HFF-Myc (cell line): ENCODE results near the gene LY6G6F.

Experiments used
- DNase-seq: peaks from one replicate; pipeline ENCODE4 v3.0.0-alpha.2; 2011; ENCODE audit warnings: low read depth; ENCODE audit errors: extremely low read depth
- H3K4me3 ChIP-seq: replicated peaks from 2 replicates; pipeline ENCODE4 v1.5.1; 2011; ENCODE audit warnings: low read depth, mild to moderate bottlenecking, control low read depth, low read length
- CTCF ChIP-seq: IDR thresholded peaks from 2 replicates; pipeline ENCODE4 v1.5.1; 2012; ENCODE audit warnings: mild to moderate bottlenecking, low read depth, low read length, control low read depth; ENCODE audit errors: missing control alignments

The LY6G6F gene

DNA sequence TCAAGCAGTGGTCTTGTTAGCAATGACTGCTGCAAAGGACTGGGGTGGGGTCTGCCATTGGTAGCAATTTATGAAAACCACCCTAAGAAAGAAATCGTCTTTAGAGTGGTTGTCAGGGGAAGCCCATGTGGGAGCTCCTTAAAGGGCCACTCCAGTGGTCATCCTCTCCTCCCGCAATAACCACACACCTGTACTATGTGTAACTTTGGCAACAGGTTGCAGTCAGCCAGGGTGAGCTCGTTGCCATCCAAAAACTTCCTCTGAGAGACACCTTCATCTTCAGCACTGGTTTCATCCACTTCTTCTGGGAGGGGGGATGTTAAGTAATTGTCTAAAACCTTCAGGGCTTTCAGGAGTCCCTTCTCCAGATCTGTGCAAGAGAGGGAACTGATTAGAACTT is 25.4 kb downstream of the LY6G6F start:
- no peak for DNase-seq
- H3K4me3 ChIP-seq, result no peak overlapping the region
- TF ChIP-seq CTCF, result no peak

GRCh38 chr6:31733734-31734133 is 27.1 kb downstream of the LY6G6F start:
- peak overlapping the region; percentile 97 for H3K4me3 ChIP-seq
- no peak for DNase-seq
- no peak for TF ChIP-seq CTCF

GRCh38 chr6:31734247-31734820 is 27.7 kb downstream of the LY6G6F start:
- TF ChIP-seq CTCF, result no peak
- peak overlapping the region; percentile 97 for H3K4me3 ChIP-seq
- no peak for DNase-seq

DNA sequence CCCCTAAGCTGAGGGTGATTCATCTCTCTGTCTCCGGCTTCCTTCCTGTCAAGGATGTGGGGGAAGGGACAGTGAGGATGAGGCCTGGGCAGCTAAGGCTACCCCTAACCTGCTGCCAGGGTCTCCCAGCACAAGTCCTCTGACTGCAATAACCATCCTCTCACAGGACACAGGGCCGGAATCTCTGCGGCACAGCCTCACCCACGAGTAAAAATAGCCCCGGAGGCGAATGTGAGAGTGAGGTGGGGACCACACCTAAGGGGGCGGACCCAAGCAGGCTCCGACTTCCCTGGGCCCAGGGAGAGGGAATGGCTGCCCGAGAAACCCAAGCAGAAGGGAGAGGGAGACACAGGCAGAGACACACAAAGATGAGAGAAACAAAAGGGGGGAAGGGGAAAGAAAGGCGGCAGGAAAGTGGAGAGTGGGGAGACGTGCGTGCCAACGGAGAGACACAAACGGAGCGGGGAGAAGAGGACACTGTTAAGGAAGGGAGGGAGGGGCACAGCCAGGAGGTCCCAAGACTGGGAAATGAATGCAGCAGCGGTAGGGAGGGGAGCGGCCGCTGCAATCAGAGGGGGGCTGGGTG is 28.2 kb downstream of the LY6G6F start:
- no peak for DNase-seq
- H3K4me3 ChIP-seq, result peak overlapping the region; percentile 97
- TF ChIP-seq CTCF, result no peak

GRCh38 chr6:31736021-31736767 is 29.5 kb downstream of the LY6G6F start, which contains the start of gene CLIC1:
CLIC1 (minus strand) TSS chr6:31736530; CDS start chr6:31736300, 230 bp downstream.
- no peak for TF ChIP-seq CTCF
- DNase-seq, result no peak
- H3K4me3 ChIP-seq, result peak within 1 kb of the TSS; percentile 97

DNA sequence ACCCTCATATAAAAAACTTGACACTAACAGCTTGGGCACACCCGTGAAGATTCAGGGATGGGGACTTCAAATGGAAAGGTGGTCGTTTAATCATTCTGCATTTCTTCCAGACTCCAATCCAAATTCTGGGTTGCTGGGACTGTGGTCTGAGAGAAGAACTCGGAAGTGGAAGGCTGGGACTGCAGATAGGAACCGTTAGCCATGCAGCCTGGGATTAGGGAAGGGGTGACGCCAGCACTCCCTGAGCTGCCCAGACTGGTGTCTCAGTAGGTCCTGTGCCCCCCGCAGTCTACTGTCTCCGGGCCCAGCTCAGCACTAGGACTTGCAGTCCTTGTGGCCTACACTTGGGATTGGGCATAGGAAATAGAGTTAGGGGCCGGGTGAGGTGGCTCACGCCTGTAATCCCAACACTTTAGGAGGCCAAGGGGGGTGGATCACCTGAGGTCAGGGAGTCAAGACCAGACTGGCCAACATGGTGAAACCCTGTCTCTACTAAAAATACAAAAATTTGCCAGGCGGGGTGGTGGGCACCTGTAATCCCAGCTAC is 30.2 kb downstream of the LY6G6F start:
- no peak for DNase-seq
- peak overlapping the region; percentile 97 for H3K4me3 ChIP-seq
- TF ChIP-seq CTCF, result no peak
